ENCODE results near the gene RASL10B.

- no peak for TF ChIP-seq CTCF (conservative IDR thresholded peaks at IDR 0.05 in 1 of 2, IDR thresholded peaks at IDR 0.05 in 1 of 2; ENCODE audit: extremely low read depth in 1 of 2, insufficient read depth in 1 of 2, low read depth in 1 of 2, low read length in 2 of 2)
- TF ChIP-seq EZH2 (IDR thresholded peaks at IDR 0.05; ENCODE audit: borderline replicate concordance, low read length) = no peak
These were observed 3.0 kb downstream of the RASL10B start for GRCh38 chr17:35734396-35734795.

All from mammary epithelial cell (primary cell).